Progenitor cell of endocrine pancreas (in vitro differentiated cells): Measurements from ENCODE around the gene UCN3. TPM values are rescaled to one million over a fixed set of nuclear protein-coding genes. Genes with fewer than 3 reads are reported as not detected.

Experiments
- DNase-seq: peaks from one replicate; pipeline ENCODE4 v3.0.0; 2021; ENCODE audit warnings: low spot score; ENCODE audit not compliant: unreplicated experiment
- H3K27ac Mint-ChIP-seq: 2 replicates; pipeline ENCODE4 v1.8.0; 2021; ENCODE audit warnings: mild to moderate bottlenecking, moderate library complexity, mixed read lengths
- H3K27me3 Mint-ChIP-seq: 2 replicates; pipeline ENCODE4 v1.8.0; 2021; ENCODE audit warnings: mixed read lengths
- H3K36me3 Mint-ChIP-seq: 2 replicates; pipeline ENCODE4 v1.8.0; 2022; ENCODE audit warnings: mixed read lengths; ENCODE audit not compliant: insufficient read depth
- H3K4me1 Mint-ChIP-seq: 2 replicates; pipeline ENCODE4 v1.8.0; 2021; ENCODE audit warnings: low read depth, mixed read lengths
- H3K4me3 Mint-ChIP-seq: 2 replicates; pipeline ENCODE4 v1.8.0; 2021; ENCODE audit warnings: low read depth, mild to moderate bottlenecking, moderate library complexity, mixed read lengths
- H3K9me3 Mint-ChIP-seq: 2 replicates; pipeline ENCODE4 v1.8.0; 2021; ENCODE audit warnings: low read depth, mixed read lengths
- total RNA-seq: library from RNA; stranded (reverse); gene quantifications from 2 replicates; pipeline ENCODE4 v1.2.1, GENCODE V29; 2021
- TF ChIP-seq, protein P1 (sequence below): fragments of 200-600 bp; sonication (generic); IDR thresholded peaks from one replicate; pipeline ENCODE4 v1.5.0; 2021; ENCODE audit warnings: antibody characterized with exemption, mild to moderate bottlenecking; ENCODE audit not compliant: unreplicated experiment

The UCN3 gene
- total RNA-seq, 1 donor from 2014 or later: 1.3 TPM

DNA sequence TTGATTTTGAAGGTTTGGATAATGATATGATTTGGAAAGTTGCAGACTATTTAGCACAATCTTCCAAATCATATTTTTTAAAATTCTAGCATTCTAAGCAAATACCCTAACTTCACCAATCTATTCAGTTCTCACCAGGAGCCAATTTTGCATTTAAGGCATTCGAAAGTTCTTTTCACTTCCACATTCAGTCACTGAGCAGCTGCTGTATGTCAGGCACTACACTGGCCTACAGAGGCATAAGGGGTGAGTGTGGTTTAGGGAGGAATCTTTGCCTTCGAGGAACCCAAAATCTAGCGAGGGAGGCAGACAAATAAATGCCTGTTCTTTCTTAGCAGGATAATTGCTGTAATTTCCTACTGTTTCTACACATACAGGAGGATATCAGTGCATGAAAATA lies 10.7 kb upstream of the UCN3 start:
- no peak overlapping the region for H3K27ac Mint-ChIP-seq
- no peak for DNase-seq
- H3K36me3 Mint-ChIP-seq: no peaks in the 10 kb centered on the region
- TF ChIP-seq, protein P1, sequence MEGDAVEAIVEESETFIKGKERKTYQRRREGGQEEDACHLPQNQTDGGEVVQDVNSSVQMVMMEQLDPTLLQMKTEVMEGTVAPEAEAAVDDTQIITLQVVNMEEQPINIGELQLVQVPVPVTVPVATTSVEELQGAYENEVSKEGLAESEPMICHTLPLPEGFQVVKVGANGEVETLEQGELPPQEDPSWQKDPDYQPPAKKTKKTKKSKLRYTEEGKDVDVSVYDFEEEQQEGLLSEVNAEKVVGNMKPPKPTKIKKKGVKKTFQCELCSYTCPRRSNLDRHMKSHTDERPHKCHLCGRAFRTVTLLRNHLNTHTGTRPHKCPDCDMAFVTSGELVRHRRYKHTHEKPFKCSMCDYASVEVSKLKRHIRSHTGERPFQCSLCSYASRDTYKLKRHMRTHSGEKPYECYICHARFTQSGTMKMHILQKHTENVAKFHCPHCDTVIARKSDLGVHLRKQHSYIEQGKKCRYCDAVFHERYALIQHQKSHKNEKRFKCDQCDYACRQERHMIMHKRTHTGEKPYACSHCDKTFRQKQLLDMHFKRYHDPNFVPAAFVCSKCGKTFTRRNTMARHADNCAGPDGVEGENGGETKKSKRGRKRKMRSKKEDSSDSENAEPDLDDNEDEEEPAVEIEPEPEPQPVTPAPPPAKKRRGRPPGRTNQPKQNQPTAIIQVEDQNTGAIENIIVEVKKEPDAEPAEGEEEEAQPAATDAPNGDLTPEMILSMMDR: no peak
- no peak overlapping the region for H3K4me3 Mint-ChIP-seq
- H3K27me3 Mint-ChIP-seq: peaks cover 2% of the 10 kb centered on the region
- H3K4me1 Mint-ChIP-seq: no peaks in the 10 kb centered on the region
- H3K9me3 Mint-ChIP-seq: peaks cover 8% of the 10 kb centered on the region

DNA sequence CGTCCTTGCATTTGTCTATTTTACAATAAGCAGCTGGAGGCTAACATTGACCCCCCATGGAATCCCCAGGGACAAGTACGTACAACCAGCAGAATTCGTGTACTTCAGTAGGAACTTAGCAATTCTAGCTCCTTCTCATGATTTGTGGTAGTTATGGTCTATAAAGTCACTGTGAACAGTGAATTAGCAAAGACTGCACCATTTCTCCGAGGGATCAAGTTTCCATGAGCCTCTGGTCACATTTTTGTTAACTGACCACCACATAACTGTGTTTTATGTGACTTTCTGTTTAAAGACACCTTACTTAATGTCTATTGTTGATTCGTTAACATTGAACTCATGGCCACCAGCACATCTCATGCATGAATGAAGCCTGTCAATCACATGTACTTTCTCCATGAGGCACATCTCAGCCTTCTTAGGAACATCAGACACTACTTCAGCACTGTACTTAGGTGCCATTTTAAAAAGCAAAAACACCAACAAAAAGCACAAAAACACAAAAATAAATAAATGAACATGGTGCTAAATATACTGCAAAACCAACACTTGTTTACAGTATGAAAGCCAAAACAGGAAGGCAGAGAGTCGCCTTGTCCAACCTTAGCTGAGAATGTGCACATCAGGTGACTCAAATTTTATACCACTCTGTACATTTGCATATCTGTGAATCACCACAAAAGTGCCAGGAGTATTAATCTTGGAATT lies 9.0 kb upstream of the UCN3 start:
- Mint-ChIP-seq H3K27me3 (peaks cover 2% of the 10 kb centered on the region), H3K36me3 (no peaks in the 10 kb centered on the region), H3K4me3 (no peak overlapping the region), H3K9me3 (peaks cover 8% of the 10 kb centered on the region), H3K27ac (no peak overlapping the region), H3K4me1 (peaks cover 4% of the 10 kb centered on the region)
- TF ChIP-seq, protein P1: no peak
- no peak for DNase-seq

DNA sequence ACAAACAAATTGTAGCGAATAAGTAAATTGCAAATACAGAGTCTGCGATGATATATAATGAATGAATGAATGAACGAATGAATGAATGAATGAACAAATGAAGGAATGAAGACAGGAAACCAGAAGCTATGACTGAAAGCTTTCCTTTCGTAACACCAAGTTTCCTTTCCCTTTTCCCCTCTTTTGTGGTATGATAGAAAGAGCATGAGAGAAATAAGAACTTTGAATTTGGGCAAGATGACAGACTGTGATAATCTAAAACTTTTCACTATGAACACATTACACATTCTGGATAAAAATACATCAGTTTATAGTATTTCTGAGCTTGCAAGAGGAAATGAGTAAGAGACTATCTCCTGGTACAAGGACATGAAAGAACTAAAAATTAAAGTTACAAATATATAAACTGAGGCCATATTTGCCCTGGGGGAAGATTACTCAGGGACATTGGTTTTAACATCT lies 8.4 kb upstream of the UCN3 start:
- H3K4me3 Mint-ChIP-seq: no peak overlapping the region
- TF ChIP-seq, protein P1: no peak
- DNase-seq: no peak
- peaks cover 4% of the 10 kb centered on the region for H3K4me1 Mint-ChIP-seq
- H3K27me3 Mint-ChIP-seq: peaks cover 4% of the 10 kb centered on the region
- H3K27ac Mint-ChIP-seq: no peak overlapping the region
- H3K36me3 Mint-ChIP-seq: no peaks in the 10 kb centered on the region
- peaks cover 8% of the 10 kb centered on the region for H3K9me3 Mint-ChIP-seq

DNA sequence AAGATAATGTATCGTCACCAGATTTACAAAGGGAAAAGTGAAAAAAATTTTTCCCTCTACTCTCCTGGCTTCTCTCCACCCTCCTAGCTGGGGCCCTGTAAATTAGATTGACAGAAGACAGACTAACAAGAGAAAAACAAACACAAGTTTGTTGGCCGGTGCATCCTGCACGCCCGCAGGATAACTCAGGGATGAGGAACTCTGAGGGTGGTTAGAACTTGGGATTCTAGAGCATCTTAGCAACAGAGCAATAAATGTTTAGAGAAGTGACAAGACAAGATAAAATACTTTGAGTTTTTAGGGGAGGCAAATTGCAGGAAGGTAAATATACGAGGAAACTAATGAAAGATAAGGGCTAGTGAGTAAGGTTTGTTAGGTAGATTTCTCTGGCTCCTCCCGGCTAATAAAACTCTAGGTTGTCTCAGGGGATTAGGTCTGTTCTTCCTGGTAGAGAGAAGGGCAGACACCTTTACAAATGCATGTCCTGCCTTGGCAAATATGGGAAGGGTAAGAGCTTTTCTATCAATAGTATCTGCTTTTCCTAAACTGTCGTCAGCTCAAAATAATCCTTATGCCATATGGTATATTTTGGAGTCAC lies 4.3 kb upstream of the UCN3 start:
- peaks cover 16% of the 10 kb centered on the region for H3K27me3 Mint-ChIP-seq
- H3K4me1 Mint-ChIP-seq: peaks cover 4% of the 10 kb centered on the region
- TF ChIP-seq, protein P1: no peak
- H3K36me3 Mint-ChIP-seq: no peaks in the 10 kb centered on the region
- no peak for DNase-seq
- H3K27ac Mint-ChIP-seq: no peak overlapping the region
- H3K4me3 Mint-ChIP-seq: no peak overlapping the region
- H3K9me3 Mint-ChIP-seq: peaks cover 8% of the 10 kb centered on the region

DNA sequence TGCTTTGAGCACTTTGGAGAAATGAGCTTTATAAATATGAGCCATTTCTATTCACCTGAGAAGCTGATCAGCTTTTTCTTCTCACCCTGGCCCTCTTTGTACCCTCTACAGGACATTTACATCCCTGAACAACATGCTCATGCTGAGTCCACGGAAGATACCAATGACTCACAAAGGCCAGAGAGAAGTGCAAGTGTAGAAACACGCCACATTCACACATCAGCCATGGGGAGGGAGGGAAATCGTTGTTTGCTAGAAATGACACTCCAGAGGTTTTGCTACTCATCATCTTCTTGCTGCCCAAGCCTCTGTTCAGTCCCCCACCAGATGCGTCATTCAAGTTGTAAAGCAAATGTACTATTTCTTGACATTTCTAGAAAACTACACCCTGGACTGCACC lies 2.8 kb upstream of the UCN3 start:
- Mint-ChIP-seq H3K36me3 (no peaks in the 10 kb centered on the region), H3K4me1 (peaks cover 12% of the 10 kb centered on the region), H3K27ac (no peak overlapping the region), H3K27me3 (peaks cover 28% of the 10 kb centered on the region), H3K9me3 (peaks cover 8% of the 10 kb centered on the region), H3K4me3 (no peak overlapping the region)
- no peak for DNase-seq
- TF ChIP-seq, protein P1: no peak
